GM12873 (cell line): Measurements from ENCODE around the gene ANGPTL8.

Experiments
- TF ChIP-seq, protein P1 (sequence below): IDR thresholded peaks from 2 replicates; pipeline ENCODE4 v1.5.1; 2012; ENCODE audit warnings: low read depth, mild to moderate bottlenecking, moderate library complexity, low read length, control low read depth; ENCODE audit not compliant: insufficient read depth; ENCODE audit errors: missing control alignments

The ANGPTL8 gene

GRCh38 chr19:11232555-11232954, 6.9 kb upstream of the ANGPTL8 start:
- TF ChIP-seq, protein P1, sequence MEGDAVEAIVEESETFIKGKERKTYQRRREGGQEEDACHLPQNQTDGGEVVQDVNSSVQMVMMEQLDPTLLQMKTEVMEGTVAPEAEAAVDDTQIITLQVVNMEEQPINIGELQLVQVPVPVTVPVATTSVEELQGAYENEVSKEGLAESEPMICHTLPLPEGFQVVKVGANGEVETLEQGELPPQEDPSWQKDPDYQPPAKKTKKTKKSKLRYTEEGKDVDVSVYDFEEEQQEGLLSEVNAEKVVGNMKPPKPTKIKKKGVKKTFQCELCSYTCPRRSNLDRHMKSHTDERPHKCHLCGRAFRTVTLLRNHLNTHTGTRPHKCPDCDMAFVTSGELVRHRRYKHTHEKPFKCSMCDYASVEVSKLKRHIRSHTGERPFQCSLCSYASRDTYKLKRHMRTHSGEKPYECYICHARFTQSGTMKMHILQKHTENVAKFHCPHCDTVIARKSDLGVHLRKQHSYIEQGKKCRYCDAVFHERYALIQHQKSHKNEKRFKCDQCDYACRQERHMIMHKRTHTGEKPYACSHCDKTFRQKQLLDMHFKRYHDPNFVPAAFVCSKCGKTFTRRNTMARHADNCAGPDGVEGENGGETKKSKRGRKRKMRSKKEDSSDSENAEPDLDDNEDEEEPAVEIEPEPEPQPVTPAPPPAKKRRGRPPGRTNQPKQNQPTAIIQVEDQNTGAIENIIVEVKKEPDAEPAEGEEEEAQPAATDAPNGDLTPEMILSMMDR, result no peak

DNA sequence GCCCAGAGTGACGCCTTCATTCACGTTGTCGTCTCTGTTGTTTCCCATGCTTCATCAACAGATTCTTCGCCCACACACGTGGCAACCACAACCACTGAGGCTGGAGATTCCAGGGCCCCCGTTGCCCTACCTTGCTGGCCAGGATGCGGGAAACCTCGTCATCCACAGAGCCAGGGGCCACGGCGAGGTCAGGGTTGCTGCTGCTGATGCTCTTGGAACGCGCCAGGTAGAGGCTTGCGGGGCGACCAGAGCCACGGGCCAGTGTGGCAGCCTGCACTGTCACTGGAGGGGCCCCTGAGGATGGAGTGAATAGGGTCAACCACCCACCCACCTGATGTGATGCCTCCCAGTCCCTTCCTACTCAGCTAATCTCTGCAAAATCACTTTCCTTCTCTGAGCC, 6.3 kb upstream of the ANGPTL8 start:
- TF ChIP-seq, protein P1, result no peak

DNA sequence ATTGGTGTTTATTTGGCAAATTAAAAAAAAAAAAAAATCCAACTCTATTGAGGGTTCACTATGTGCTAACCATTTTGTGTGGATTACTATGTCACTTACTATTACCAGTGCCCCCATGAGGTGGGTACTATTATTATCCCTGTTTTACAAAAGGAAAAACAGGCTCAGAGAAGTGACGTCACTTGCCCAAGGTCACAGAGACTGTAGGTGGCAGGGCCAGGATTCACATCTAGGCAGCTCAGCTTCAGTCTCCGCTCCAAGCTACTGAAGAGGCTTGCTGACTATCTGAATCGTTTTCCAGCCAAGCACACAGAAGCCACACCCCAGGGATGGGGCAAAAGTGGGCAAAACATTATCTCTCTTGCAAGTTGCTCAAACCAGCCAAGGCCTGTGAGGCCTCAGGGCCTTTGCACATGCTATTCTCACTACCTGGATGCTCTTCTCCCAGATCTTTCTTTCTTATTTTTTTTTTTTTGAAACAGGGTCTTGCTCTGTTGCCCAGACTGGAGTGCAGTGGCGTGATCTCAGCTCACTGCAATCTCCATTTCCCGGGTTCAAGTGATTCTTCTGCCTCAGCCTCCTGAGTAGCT, 4.8 kb upstream of the ANGPTL8 start:
- TF ChIP-seq, protein P1, result no peak

DNA sequence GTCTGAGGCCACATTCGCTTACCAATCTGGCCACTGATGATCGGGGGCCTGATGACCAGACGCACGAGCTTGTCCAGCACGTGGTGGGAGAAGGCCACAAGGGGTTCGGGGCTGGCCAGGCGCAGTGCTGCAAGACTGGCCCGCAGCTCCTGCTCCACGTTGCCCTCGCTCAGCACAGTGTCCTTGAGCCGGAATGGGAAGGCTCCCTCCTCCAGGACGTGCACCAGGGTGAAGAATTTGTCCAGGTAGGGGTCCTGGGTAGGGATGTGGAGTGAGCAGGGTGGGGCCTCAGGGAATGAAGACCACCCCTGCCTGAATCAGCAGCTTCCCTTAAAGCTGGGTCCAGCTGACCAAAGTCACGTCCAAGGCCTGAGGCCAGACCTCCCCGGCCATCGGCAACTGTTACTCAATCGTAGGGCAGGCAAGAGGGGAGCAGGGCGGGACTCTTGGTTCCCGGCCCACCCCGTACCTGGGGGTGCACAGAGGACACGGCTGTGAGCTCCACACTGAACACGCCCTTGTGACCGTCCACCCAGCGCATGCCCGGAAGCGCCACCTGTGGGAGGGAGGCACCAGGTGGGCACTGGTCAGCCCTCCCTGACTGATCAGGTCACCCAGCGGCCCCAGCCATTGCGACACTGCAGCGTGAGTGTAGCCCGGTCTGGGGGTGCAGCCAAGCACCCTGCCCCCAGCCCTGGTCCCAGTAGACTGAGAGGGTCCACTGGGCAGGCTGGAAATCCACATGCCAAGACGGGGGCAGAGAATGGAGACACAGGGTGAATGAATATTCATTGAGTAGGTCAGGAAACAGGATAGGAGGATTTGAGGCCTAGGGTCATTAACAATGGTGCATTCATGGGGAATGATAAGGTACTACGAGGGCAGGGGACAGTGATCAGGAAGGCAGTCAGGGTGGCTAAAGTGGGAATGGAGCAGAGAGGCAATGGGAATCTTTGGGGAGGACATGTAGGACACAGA, 2.8 kb upstream of the ANGPTL8 start:
- TF ChIP-seq, protein P1, result no peak

GRCh38 chr19:11237321-11237720, 2.1 kb upstream of the ANGPTL8 start:
- TF ChIP-seq, protein P1, result no peak

- TF ChIP-seq, protein P1, result no peak
Observed at GRCh38 chr19:11238041-11238440, 1.4 kb upstream of the ANGPTL8 start.

DNA sequence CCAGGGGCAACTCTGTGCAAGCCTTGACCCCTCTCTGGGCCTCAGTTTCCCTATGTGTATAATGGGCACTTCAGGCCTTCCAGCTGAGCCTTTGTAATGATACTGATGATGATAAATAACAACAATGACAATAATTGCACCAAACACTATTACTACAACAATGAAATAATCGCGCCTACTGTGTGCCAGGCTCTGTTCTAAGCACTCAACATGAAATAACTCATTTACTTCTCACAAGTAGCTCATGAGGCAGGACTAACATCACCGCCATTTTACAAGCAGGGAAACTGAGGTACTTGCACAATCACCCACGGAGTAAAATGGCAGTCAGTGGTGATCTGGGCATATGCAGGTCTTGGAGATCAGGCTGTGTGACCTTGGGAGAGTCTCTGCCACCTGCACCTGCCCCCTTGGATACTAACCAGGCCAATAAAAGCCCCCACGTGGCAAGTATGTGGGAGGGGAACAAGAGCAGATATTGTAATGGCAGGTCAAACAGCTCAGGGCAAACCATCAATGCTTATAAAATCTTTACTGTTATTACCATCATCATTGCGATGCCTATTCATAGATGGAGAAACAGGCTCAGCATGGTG, 540 bp upstream of the ANGPTL8 start:
- TF ChIP-seq, protein P1, result no peak
